Subcutaneous adipose tissue (tissue), 4 donors: Measurements from ENCODE around the gene SCAMP1. TPM values are rescaled to one million over a fixed set of nuclear protein-coding genes. Genes with fewer than 3 reads are reported as not detected.

ENCODE experiments used
- total RNA-seq, 4 donors: library from RNA; depleted of rRNA; stranded (reverse); fragments of >200 nt; gene quantifications; one replicate each; pipeline ENCODE4 v1.1.0, GENCODE V29; 2016
- TF ChIP-seq, protein P1 (sequence below): fragments of 450-650 bp; IDR thresholded peaks from one replicate; pipeline ENCODE4 v1.5.1; 2016; ENCODE audit warnings: low read depth, mild to moderate bottlenecking, control low read depth, antibody characterized with exemption, moderate library complexity

The SCAMP1 gene
- total RNA-seq, 4 donors from 2014 or later: 27.5 to 41.3 (median 34.0) TPM

DNA sequence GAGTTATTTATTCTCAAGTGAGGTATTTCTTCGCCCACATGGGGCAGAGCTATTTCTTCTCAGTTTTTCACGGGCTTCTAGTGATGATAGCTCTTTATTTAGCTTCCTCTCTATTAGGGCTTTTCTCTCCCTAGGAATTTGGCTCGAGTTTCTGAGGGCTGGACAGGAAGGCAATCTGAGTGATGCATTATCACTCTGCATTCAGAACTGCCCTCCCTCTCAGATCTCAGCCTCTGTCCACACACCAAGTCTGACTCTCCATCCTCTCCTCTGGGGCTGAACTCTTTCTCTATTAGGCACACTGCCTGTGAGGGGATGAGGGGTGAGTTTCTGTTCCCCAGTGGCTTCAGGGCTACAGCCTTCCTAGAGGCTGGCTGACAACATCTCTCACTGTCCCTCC, 14.9 kb upstream of the SCAMP1 start:
- TF ChIP-seq, protein P1, sequence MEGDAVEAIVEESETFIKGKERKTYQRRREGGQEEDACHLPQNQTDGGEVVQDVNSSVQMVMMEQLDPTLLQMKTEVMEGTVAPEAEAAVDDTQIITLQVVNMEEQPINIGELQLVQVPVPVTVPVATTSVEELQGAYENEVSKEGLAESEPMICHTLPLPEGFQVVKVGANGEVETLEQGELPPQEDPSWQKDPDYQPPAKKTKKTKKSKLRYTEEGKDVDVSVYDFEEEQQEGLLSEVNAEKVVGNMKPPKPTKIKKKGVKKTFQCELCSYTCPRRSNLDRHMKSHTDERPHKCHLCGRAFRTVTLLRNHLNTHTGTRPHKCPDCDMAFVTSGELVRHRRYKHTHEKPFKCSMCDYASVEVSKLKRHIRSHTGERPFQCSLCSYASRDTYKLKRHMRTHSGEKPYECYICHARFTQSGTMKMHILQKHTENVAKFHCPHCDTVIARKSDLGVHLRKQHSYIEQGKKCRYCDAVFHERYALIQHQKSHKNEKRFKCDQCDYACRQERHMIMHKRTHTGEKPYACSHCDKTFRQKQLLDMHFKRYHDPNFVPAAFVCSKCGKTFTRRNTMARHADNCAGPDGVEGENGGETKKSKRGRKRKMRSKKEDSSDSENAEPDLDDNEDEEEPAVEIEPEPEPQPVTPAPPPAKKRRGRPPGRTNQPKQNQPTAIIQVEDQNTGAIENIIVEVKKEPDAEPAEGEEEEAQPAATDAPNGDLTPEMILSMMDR: no peak

DNA sequence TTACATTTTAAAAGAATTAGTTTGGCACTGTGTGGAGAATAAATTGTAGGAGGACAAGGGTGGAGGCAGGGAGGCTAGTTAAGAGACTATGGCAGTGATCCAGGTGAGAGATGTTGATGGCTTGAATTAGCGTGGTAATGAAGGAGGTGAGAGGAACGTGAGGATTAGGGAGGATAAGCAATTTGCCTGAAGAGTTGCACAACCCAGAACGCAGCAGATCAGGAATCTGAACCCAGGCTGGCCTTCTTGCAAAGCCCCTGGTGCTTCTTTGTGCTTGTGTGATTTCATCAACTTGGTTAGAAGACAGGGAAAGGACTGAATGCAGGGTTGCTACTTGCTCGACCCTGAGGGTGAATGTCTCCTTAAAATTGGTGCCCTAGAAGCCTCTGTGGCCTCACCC, 6.9 kb upstream of the SCAMP1 start:
- TF ChIP-seq, protein P1: no peak

DNA sequence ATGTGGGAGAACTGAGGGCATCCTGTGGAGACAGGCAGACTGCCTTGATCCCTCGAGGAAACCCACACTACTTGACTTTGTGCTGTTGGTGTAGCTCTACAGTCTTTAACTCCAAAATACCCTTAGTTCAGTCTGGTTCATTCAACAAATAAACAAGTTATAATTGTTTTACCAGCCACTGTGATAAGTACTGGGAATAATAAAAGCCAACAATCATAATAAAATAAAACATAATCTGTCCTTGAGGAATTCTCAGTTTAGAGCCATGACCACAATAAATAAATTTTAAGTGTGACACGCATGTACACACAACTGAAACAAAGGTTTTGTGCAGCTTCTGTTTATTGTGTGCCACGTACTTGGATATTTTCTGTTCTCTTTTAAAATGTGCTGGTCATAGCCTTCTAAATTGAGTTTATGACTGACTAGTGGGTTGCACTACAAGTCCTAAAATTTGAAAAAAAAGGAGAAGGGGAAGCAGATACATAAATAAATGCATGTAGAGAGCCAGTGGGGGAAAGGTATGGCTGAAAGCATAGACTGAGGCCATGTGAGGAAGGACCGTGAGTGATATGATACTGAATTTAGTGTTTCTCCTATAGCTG, 6.2 kb upstream of the SCAMP1 start:
- TF ChIP-seq, protein P1: no peak

DNA sequence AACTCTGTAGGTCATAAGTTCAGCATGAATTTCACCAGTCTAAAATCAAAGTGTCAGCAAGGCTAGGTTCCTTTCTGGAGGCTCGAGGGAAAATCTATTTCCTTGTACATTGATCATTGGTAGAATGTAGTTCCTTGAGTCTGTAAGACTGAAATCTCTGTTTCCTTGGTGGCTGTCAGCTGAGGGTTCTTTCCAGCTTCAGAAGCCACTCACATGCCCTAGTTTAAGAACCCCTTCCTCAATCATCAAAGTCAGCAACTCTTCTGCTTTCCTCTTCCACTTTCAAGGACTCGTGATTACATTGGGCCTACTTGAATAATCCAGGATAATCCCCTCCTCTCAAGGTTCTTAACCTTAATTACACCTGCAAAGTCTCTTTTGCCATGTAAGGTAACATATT, 4.9 kb upstream of the SCAMP1 start:
- TF ChIP-seq, protein P1: no peak

DNA sequence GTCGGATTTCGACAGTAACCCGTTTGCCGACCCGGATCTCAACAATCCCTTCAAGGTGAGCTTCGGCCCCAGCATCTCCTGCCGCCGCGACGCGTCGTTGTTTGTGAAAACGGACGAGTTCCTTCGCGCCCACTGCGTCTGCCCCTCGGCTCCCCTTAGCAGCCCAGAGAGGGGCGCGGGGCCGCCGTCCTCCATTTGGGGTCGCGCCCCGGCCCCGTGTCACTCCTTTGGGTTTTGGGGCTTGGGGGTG, 182 bp downstream of the SCAMP1 start:
- TF ChIP-seq, protein P1: no peak

DNA sequence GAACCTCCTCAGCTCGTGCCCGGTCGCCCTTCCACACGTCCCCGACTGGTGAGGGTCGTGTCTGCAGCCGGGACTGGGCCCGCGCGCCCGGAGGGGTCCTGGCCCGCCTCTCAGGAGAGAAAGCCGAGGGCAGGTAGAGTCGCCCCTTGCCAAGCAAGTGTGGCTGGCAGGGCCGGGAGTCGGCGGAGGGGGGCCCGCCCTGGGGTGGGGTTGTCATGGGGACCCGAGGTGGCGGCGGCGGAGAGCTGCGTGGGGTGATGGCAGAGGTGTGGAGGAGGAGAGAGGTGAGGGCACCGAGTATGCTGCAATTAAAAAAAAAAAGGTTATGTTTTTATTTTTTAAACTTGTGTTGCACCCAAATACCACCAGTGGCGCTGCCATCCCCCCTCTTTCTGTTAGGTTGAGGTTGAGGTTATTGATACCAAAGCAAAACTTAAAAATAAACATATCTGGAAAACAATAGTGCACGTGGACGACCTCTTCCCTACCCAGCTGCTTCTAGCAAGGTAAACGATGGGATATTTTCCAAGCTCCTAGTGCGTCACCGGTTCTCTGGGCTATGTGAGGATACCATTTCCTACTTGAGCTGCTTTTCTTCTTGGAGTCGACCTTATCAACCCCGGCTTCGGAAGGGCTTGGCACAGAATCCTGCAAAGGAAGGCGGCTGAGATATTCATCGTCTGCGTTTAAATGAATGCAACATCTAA, 660 bp downstream of the SCAMP1 start:
- TF ChIP-seq, protein P1: no peak

DNA sequence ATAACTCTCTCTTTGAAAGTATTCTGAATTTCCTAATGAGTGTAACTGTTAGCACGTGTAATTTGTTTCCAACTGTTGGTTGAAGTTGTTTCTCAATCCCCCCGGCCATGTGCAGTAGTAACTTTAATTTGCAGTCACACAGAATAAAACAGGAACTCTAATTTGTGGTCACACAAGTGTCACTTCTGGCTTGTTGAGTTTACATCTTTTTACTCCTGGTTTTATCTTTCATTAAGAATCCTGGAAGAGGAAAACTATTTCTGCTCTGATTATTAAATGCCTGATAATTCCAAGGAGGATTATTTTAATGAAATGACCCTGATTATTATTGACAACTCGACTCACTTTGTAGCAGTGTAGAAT, 1.2 kb downstream of the SCAMP1 start:
- TF ChIP-seq, protein P1: no peak
